HCT116 (cell line): ENCODE results near the gene LRP4.

ENCODE experiments used
- EZH2phosphoT487 ChIP-seq: fragments of 200-600 bp; IDR thresholded peaks from 2 replicates; pipeline ENCODE4 v1.6.1; 2018; ENCODE audit warnings: antibody characterized with exemption, borderline replicate concordance
- POLR2AphosphoS5 ChIP-seq: IDR thresholded peaks from 2 replicates; pipeline ENCODE4 v1.6.1; 2011; ENCODE audit warnings: mild to moderate bottlenecking, low read depth, low read length, moderate library complexity
- ZNF274 ChIP-seq: fragments of 200-500 bp; sonication (Bioruptor generic); IDR thresholded peaks from 2 replicates; pipeline ENCODE4 v1.6.1; 2014; ENCODE audit warnings: mild to moderate bottlenecking, low read depth, low read length, inconsistent platforms
- TF ChIP-seq, protein P1 (sequence below): IDR thresholded peaks from 2 replicates; pipeline ENCODE4 v1.6.1; 2012
- TF ChIP-seq, protein P2 (sequence below), 3 experiments: fragments of 200-600 bp in 1 of 3; sonication (generic) in 1 of 3; IDR thresholded peaks in 2 of 3; conservative IDR thresholded peaks in 1 of 3; 2 replicates each; pipeline ENCODE4 v1.5.1; 2012 to 2017; ENCODE audit warnings: low read depth in 2 of 3, low read length in 2 of 3, antibody characterized with exemption in 1 of 3, borderline replicate concordance in 1 of 3, control low read depth in 1 of 3, mild to moderate bottlenecking in 1 of 3, mixed read lengths in 1 of 3, mixed run types in 1 of 3, moderate library complexity in 1 of 3; ENCODE audit not compliant: insufficient read depth in 1 of 3

DNA sequence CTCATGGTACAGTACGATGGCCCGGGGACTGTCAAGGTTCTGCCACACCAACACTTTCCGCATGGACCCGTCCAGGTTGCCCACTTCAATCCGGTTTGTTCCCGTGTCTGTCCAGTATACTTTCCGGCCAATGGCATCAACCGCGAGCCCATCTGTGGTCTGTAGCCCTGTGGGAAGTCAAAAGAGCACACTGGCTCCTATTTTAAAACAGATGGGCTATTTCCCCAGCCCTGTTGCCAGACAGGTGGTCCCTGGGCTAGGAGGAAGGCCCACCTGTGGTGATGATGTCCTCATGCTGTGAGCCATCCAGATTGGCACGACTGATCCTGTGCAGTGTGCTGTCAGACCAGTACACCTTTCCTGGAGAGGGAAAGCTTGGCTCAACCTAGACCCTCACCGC, 41.9 kb downstream of the LRP4 start:
- TF ChIP-seq, protein P1, sequence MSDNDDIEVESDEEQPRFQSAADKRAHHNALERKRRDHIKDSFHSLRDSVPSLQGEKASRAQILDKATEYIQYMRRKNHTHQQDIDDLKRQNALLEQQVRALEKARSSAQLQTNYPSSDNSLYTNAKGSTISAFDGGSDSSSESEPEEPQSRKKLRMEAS, result no peak
- TF ChIP-seq, protein P2, sequence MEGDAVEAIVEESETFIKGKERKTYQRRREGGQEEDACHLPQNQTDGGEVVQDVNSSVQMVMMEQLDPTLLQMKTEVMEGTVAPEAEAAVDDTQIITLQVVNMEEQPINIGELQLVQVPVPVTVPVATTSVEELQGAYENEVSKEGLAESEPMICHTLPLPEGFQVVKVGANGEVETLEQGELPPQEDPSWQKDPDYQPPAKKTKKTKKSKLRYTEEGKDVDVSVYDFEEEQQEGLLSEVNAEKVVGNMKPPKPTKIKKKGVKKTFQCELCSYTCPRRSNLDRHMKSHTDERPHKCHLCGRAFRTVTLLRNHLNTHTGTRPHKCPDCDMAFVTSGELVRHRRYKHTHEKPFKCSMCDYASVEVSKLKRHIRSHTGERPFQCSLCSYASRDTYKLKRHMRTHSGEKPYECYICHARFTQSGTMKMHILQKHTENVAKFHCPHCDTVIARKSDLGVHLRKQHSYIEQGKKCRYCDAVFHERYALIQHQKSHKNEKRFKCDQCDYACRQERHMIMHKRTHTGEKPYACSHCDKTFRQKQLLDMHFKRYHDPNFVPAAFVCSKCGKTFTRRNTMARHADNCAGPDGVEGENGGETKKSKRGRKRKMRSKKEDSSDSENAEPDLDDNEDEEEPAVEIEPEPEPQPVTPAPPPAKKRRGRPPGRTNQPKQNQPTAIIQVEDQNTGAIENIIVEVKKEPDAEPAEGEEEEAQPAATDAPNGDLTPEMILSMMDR (IDR thresholded peaks at IDR 0.05 in 2 of 3, conservative IDR thresholded peaks at IDR 0.05 in 1 of 3; ENCODE audit: borderline replicate concordance in 1 of 3, insufficient read depth in 1 of 3, low read depth in 2 of 3, low read length in 2 of 3), result no peak
- TF ChIP-seq ZNF274, result no peak
- no peak for TF ChIP-seq POLR2AphosphoS5
- TF ChIP-seq EZH2phosphoT487, result no peak
